DND-41 (cell line): ENCODE data around the gene ADRB2.

Experiments
- ATAC-seq: fragments of 200-7000 bp; cut with Tn5 transposase; 3 replicates; pipeline ENCODE4 v1.9.1; 2021; ENCODE audit warnings: low read depth; ENCODE audit not compliant: insufficient read depth
- DNase-seq: peaks from one replicate; pipeline ENCODE4 v3.0.0-alpha.2; 2020
- H2AFZ ChIP-seq: 2 replicates; pipeline ENCODE4 v1.6.0; 2012; ENCODE audit warnings: low read depth, low read length
- H3K27ac ChIP-seq: 2 replicates; pipeline ENCODE4 v1.5.1; 2012; ENCODE audit warnings: low read length, inconsistent platforms
- H3K27me3 ChIP-seq: fragments of 200-600 bp; sonication (generic); 2 replicates; pipeline ENCODE4 v1.6.0; 2012; ENCODE audit warnings: low read length, mild to moderate bottlenecking, inconsistent platforms; ENCODE audit not compliant: insufficient read depth, poor library complexity
- H3K36me3 ChIP-seq: 2 replicates; pipeline ENCODE4 v1.5.1; 2012; ENCODE audit warnings: low read length, inconsistent platforms; ENCODE audit not compliant: insufficient read depth
- H3K4me1 ChIP-seq: 2 replicates; pipeline ENCODE4 v1.5.1; 2012; ENCODE audit warnings: mild to moderate bottlenecking, low read length; ENCODE audit not compliant: insufficient read depth
- H3K4me2 ChIP-seq: 2 replicates; pipeline ENCODE4 v1.6.0; 2012; ENCODE audit warnings: mild to moderate bottlenecking, moderate library complexity, low read length, inconsistent platforms; ENCODE audit not compliant: insufficient read depth
- H3K4me3 ChIP-seq, 2 experiments: fragments of 200-600 bp in 1 of 2; shearing (Covaris generic) in 1 of 2; 2 replicates each; pipeline ENCODE4 v1.5.1; 2012 to 2016; ENCODE audit warnings: inconsistent platforms in 2 of 2, low read length in 2 of 2, mild to moderate bottlenecking in 2 of 2, low read depth in 1 of 2, moderate library complexity in 1 of 2
- H3K79me2 ChIP-seq: 2 replicates; pipeline ENCODE4 v1.6.0; 2012; ENCODE audit warnings: low read length, inconsistent platforms; ENCODE audit not compliant: insufficient read depth
- H3K9ac ChIP-seq: 2 replicates; pipeline ENCODE4 v1.6.0; 2012; ENCODE audit warnings: low read depth, mild to moderate bottlenecking, inconsistent platforms, low read length, moderate library complexity
- H3K9me3 ChIP-seq: 2 replicates; pipeline ENCODE4 v1.5.1; 2012; ENCODE audit warnings: low read length, moderate library complexity, mild to moderate bottlenecking, inconsistent platforms; ENCODE audit not compliant: insufficient read depth, severe bottlenecking
- H4K20me1 ChIP-seq: 2 replicates; pipeline ENCODE4 v1.6.0; 2012; ENCODE audit warnings: low read length; ENCODE audit not compliant: insufficient read depth
- CTCF ChIP-seq: IDR thresholded peaks from 2 replicates; pipeline ENCODE4 v1.5.1; 2012; ENCODE audit warnings: borderline replicate concordance, low read length, moderate library complexity, mild to moderate bottlenecking; ENCODE audit not compliant: poor library complexity, severe bottlenecking; ENCODE audit errors: extremely low read depth
- EZH2 ChIP-seq: IDR thresholded peaks from 3 replicates; pipeline ENCODE4 v1.6.1; 2012; ENCODE audit warnings: borderline replicate concordance, low read depth, mild to moderate bottlenecking, moderate library complexity, low read length, inconsistent platforms; ENCODE audit not compliant: severe bottlenecking

The ADRB2 gene

GRCh38 chr5:148847456-148847855 lies 21.0 kb downstream of the ADRB2 start:
- Histone ChIP-seq H3K27me3 (peaks cover 21% of the 10 kb centered on the region), H3K9me3 (no peaks in the 10 kb centered on the region), H3K4me1 (no peaks in the 10 kb centered on the region), H3K36me3 (no peaks in the 10 kb centered on the region), H3K4me2 (no peak overlapping the region), H3K27ac (no peak overlapping the region), H3K4me3 (no peak overlapping the region), H3K9ac (no peak overlapping the region), H3K79me2 (no peaks in the 10 kb centered on the region), H2AFZ (no peak overlapping the region), H4K20me1 (no peaks in the 10 kb centered on the region; the same call in 1 of the 2 replicates)
- no peak for DNase-seq
- ATAC-seq, result no peak
- TF ChIP-seq EZH2 (no peak), CTCF (no peak)

- H3K4me2 ChIP-seq, result no peak overlapping the region
- no peak overlapping the region for H2AFZ ChIP-seq
- ATAC-seq, result no peak
- no peaks in the 10 kb centered on the region for H3K4me1 ChIP-seq
- H3K9ac ChIP-seq, result no peak overlapping the region
- H4K20me1 ChIP-seq, result no peaks in the 10 kb centered on the region; the same call in 1 of the 2 replicates
- H3K4me3 ChIP-seq, result no peak overlapping the region
- H3K27me3 ChIP-seq, result peaks cover 22% of the 10 kb centered on the region
- TF ChIP-seq EZH2, result no peak
- no peak for TF ChIP-seq CTCF
- DNase-seq, result no peak
- no peaks in the 10 kb centered on the region for H3K36me3 ChIP-seq
- no peak overlapping the region for H3K27ac ChIP-seq
- no peaks in the 10 kb centered on the region for H3K79me2 ChIP-seq
- H3K9me3 ChIP-seq, result no peaks in the 10 kb centered on the region
Measured at GRCh38 chr5:148848393-148849031, 22.1 kb downstream of the ADRB2 start.

- H3K9ac ChIP-seq, result no peak overlapping the region
- H3K4me2 ChIP-seq, result no peak overlapping the region
- no peak overlapping the region for H3K4me3 ChIP-seq
- no peak overlapping the region for H3K27ac ChIP-seq
- no peaks in the 10 kb centered on the region for H3K79me2 ChIP-seq
- H4K20me1 ChIP-seq, result no peaks in the 10 kb centered on the region; the same call in 1 of the 2 replicates
- ATAC-seq, result no peak
- no peaks in the 10 kb centered on the region for H3K4me1 ChIP-seq
- peaks cover 23% of the 10 kb centered on the region for H3K27me3 ChIP-seq
- TF ChIP-seq CTCF, result no peak
- no peak for TF ChIP-seq EZH2
- no peaks in the 10 kb centered on the region for H3K36me3 ChIP-seq
- no peak overlapping the region for H2AFZ ChIP-seq
- H3K9me3 ChIP-seq, result no peaks in the 10 kb centered on the region
- DNase-seq, result no peak
Measured at GRCh38 chr5:148849461-148849860, 23.1 kb downstream of the ADRB2 start.

GRCh38 chr5:148850836-148851235 lies 24.4 kb downstream of the ADRB2 start:
- no peaks in the 10 kb centered on the region for H3K79me2 ChIP-seq
- DNase-seq, result no peak
- H3K36me3 ChIP-seq, result no peaks in the 10 kb centered on the region
- H3K4me1 ChIP-seq, result no peaks in the 10 kb centered on the region
- H3K4me2 ChIP-seq, result no peak overlapping the region
- TF ChIP-seq CTCF, result no peak
- no peak for TF ChIP-seq EZH2
- no peak overlapping the region for H3K9ac ChIP-seq
- H4K20me1 ChIP-seq, result no peaks in the 10 kb centered on the region; the same call in 1 of the 2 replicates
- no peak for ATAC-seq
- no peak overlapping the region for H2AFZ ChIP-seq
- H3K27me3 ChIP-seq, result peaks cover 17% of the 10 kb centered on the region
- H3K9me3 ChIP-seq, result no peaks in the 10 kb centered on the region
- no peak overlapping the region for H3K27ac ChIP-seq
- H3K4me3 ChIP-seq, result no peak overlapping the region
